HepG2 (cell line): ENCODE data around the gene GTF2I. TPM values are rescaled to one million over a fixed set of nuclear protein-coding genes. Genes with fewer than 3 reads are reported as not detected.

Source experiments
- CREB1 ChIP-seq, 2 experiments: fragments of 450-650 bp in 1 of 2; IDR thresholded peaks; 2 replicates each; pipeline ENCODE4 v1.6.1; 2016 to 2017; ENCODE audit warnings: control low read depth in 1 of 2, mild to moderate bottlenecking in 1 of 2, missing compliant biosample characterization in 1 of 2, missing genetic modification characterization in 1 of 2
- DNMT3B ChIP-seq: conservative IDR thresholded peaks from 2 replicates; pipeline ENCODE4 v1.6.1; 2016; ENCODE audit warnings: missing biosample characterization, control low read depth
- GABPB1 ChIP-seq: IDR thresholded peaks from 2 replicates; pipeline ENCODE4 v1.6.1; 2016; ENCODE audit warnings: mild to moderate bottlenecking, missing genetic modification reagents, moderate library complexity, missing compliant biosample characterization
- HES4 ChIP-seq: sonication (generic); formaldehyde crosslinking; IDR thresholded peaks from 2 replicates; pipeline ENCODE4 v1.9.0; 2021; ENCODE audit warnings: mild to moderate bottlenecking, missing genetic modification reagents, borderline replicate concordance
- POLR2AphosphoS5 ChIP-seq: IDR thresholded peaks from 2 replicates; pipeline ENCODE4 v1.6.1; 2012; ENCODE audit warnings: low read depth, low read length
- SMARCE1 ChIP-seq: fragments of 450-650 bp; IDR thresholded peaks from 2 replicates; pipeline ENCODE4 v1.6.1; 2017; ENCODE audit warnings: borderline replicate concordance
- TAF15 ChIP-seq: fragments of 200-400 bp; formaldehyde crosslinking; IDR thresholded peaks from one replicate; pipeline ENCODE4 v1.6.1; 2018; ENCODE audit warnings: mild to moderate bottlenecking, low read depth, low read length; ENCODE audit not compliant: poor library complexity, severe bottlenecking
- TCF12 ChIP-seq, 2 experiments: fragments of 450-650 bp in 1 of 2; sonication (generic) in 1 of 2; formaldehyde crosslinking in 1 of 2; IDR thresholded peaks; 2 replicates each; pipeline versions ENCODE4 v1.6.1 to v1.8.0; 2017 to 2022; ENCODE audit warnings: antibody characterized with exemption in 1 of 2, mild to moderate bottlenecking in 1 of 2, missing genetic modification reagents in 1 of 2, moderate library complexity in 1 of 2
- ZBTB4 ChIP-seq: sonication (generic); formaldehyde crosslinking; IDR thresholded peaks from 2 replicates; pipeline ENCODE4 v1.4.0; 2020; ENCODE audit warnings: missing genetic modification reagents, mild to moderate bottlenecking, borderline replicate concordance
- ZFP62 ChIP-seq: sonication (generic); formaldehyde crosslinking; IDR thresholded peaks from 2 replicates; pipeline ENCODE4 v1.4.0; 2020; ENCODE audit warnings: missing genetic modification reagents
- ZNF18 ChIP-seq: sonication (generic); formaldehyde crosslinking; IDR thresholded peaks from 2 replicates; pipeline ENCODE4 v1.8.0; 2022; ENCODE audit warnings: mild to moderate bottlenecking, missing genetic modification reagents; ENCODE audit not compliant: insufficient replicate concordance
- ZNF280D ChIP-seq: sonication (generic); formaldehyde crosslinking; IDR thresholded peaks from 2 replicates; pipeline ENCODE4 v1.5.1; 2020; ENCODE audit warnings: mild to moderate bottlenecking, missing genetic modification reagents
- ZNF687 ChIP-seq: sonication (generic); formaldehyde crosslinking; IDR thresholded peaks from 2 replicates; pipeline ENCODE4 v1.5.1; 2020; ENCODE audit warnings: mild to moderate bottlenecking, missing genetic modification reagents, moderate library complexity
- ZNF75D ChIP-seq: sonication (generic); formaldehyde crosslinking; IDR thresholded peaks from 2 replicates; pipeline ENCODE4 v1.8.1; 2023; ENCODE audit warnings: missing genetic modification reagents, mild to moderate bottlenecking, borderline replicate concordance
- ZNF788 ChIP-seq: sonication (generic); formaldehyde crosslinking; IDR thresholded peaks from 2 replicates; pipeline ENCODE4 v1.5.0; 2020; ENCODE audit warnings: mild to moderate bottlenecking, missing genetic modification reagents, borderline replicate concordance
- polyA plus RNA-seq, 8 experiments: library from polyadenylated mRNA; depleted of rRNA in 3 of 8; stranded (reverse) in 7 of 8; unstranded in 1 of 8; fragments of >200 nt; fragmentation: Illumina TruSeq in 4 of 8; extraction: Trizol in 4 of 8; gene quantifications; 2 replicates each; pipeline versions ENCODE4 v1.2.1 to v1.2.3, GENCODE V29; 2011 to 2016; ENCODE audit warnings: low read depth in 4 of 8, missing spikeins in 1 of 8, mixed read lengths in 1 of 8; ENCODE audit not compliant: insufficient read depth in 1 of 8
- total RNA-seq, 5 experiments: library from RNA; depleted of rRNA; stranded (reverse); fragments of >200 nt; fragmentation: Illumina TruSeq; extraction: Trizol; gene quantifications; 2 replicates each; pipeline ENCODE4 v1.2.3, GENCODE V29; 2016; ENCODE audit warnings: low read depth in 1 of 5

The GTF2I gene
- total and polyA plus RNA-seq, 2 of the 13 experiments (the other 11 are each of a cell fraction or from before 2014, with no cell fraction given): 74.6 to 125 TPM

GRCh38 chr7:74612015-74612829 lies 45.3 kb upstream of the GTF2I start (continued):
- peak; percentile 79 for TF ChIP-seq ZNF687 (CRISPR knock-in tag)
- TF ChIP-seq ZNF788: 0 out of 2 replicates have a peak, but pooled peaks have one; percentile 33
- TF ChIP-seq ZFP62 (CRISPR knock-in tag): no peak
- TF ChIP-seq ZBTB4 (CRISPR knock-in tag): no peak
- TF ChIP-seq TCF12 (IDR thresholded peaks at IDR 0.05): no peak
- no peak for TF ChIP-seq TCF12 (CRISPR knock-in tag; IDR thresholded peaks at IDR 0.05)
- no peak for TF ChIP-seq ZNF18 (CRISPR knock-in tag)
- TF ChIP-seq DNMT3B (CRISPR knock-in tag): no peak
- no peak for TF ChIP-seq SMARCE1
- no peak for TF ChIP-seq GABPB1
- TF ChIP-seq TAF15: no peak
- no peak for TF ChIP-seq CREB1 (IDR thresholded peaks at IDR 0.05)
- TF ChIP-seq CREB1 (CRISPR knock-in tag; IDR thresholded peaks at IDR 0.05): no peak
- TF ChIP-seq ZNF280D (CRISPR knock-in tag): no peak
- no peak for TF ChIP-seq HES4 (CRISPR knock-in tag)
- no peak for TF ChIP-seq ZNF75D (CRISPR knock-in tag)
- TF ChIP-seq POLR2AphosphoS5: no peak
